NCI-H460 (cell line): ENCODE data around the gene CEP72. TPM values are rescaled to one million over a fixed set of nuclear protein-coding genes. Genes with fewer than 3 reads are reported as not detected.
"Not testable (repeated sequence)": the region's sequence is repeated elsewhere in the genome, so short reads cannot be mapped to it uniquely, and the experiment has no call there.

ENCODE experiments used
- DNase-seq: peaks from one replicate; pipeline ENCODE4 v3.0.0-alpha.2; 2016; ENCODE audit warnings: low read depth; ENCODE audit errors: extremely low read depth
- total RNA-seq: library from RNA; depleted of rRNA; stranded (reverse); fragments of >200 nt; shearing (Covaris generic); gene quantifications from 2 replicates; pipeline ENCODE4 v1.2.3, GENCODE V29; 2014; rRNA removed

CEP72 gene
- total RNA-seq, 1 experiment from 2014 or later: 29.0 TPM

DNA sequence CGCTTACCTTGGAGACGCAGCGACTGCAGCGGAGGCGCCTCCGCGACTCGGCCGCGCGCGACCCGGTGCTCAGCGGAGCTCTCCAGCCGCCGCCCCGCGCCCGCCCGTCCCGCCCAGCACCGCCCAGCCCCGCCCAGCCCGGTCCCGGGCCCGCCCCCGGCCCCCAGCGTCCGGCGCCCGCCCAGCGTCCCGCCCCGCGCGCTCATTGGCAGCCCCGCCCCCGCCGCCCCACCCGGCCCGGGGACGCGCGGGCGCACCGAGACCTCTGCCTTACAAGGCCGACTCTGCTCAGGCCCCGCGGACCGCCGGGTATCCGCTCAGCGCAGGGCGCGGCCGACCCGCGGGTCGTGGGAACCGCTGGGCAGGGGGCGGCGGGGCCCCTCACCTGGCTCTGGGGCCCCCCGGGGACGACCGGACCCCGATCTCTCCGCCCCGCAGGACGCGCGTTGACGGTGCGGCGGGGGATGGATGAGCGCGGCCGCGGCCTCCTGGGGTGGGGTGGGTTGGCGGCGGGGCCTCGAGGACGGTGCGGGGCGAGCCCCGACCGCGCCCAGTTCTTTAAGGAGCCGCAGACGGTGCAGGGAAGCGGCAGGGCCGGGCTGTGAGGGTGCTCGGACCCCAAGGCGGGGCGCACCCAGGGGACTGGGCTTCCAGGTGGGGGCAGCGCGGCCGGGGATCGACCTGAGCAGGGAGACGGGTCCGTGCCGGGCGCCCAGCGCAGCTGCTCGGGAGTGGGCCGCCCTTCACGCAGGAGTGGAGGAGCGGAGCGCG, 81.3 kb downstream of the CEP72 start, which contains the start of gene TPPP:
TSS of gene TPPP (minus strand) at position 82 of the 771 bp plus-strand sequence. CDS start 15,292 bp downstream, outside the sequence.
- DNase-seq: peak; percentile 77

DNA sequence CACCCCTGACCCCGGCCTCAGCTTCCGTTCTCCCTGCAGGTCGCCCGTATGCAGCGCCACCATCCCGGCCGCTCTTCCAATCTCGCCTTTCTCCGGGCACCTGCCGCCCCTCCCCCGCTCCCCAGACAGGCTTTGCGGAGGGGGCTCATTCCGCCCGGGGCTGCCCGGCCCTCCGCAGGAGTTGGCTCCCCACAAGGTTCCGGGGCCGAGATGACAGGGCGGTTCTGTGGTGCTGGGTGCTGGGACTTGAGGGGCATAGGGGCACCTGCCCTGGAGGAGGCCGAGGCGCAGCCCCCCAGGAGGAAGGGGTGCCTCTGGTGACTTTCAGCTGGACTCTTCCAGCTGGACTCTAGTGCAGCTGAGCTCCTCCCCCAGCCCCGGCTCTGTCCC, 81.9 kb downstream of the CEP72 start:
- DNase-seq: not testable (repeated sequence)

DNA sequence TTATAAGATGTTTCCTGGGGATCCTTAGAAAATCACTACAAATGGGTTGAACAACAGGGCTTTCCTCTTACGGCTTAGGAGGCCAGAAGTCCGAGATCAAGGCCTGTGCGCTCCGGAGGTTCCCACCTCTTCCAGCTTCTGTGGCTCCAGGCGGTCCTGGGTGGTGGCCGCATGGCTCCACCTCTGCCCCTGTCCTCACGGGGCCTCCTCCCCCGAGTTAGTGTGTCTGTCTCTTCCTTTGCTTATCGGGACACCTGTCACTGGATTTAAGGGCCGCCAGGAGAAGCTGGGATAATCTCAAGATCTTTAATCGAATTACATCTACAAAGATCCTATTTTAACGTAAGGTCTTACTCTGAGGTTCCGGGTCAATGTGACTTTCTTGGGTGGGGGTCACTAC, 83.3 kb downstream of the CEP72 start:
- DNase-seq: not testable (repeated sequence)

DNA sequence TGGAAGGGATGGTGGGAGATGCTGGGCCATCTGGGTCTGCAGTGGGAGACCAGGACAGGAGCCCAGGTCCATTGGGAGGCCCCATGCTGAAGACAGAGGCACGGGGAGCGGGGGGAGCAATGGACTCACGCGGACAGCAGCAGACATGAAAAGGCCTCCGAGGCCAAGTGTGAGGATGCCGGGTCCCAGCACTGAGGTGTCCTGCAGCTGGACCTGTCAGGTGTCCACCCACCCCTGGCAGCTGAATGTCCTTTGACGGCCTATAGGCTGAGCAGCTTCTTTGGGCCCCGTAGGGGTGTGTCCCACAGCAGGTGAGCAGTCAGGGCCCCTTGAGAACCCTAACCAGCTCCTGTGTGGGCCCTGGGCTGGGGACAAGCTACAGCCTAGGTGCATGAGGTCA, 84.1 kb downstream of the CEP72 start:
- not testable (repeated sequence) for DNase-seq

DNA sequence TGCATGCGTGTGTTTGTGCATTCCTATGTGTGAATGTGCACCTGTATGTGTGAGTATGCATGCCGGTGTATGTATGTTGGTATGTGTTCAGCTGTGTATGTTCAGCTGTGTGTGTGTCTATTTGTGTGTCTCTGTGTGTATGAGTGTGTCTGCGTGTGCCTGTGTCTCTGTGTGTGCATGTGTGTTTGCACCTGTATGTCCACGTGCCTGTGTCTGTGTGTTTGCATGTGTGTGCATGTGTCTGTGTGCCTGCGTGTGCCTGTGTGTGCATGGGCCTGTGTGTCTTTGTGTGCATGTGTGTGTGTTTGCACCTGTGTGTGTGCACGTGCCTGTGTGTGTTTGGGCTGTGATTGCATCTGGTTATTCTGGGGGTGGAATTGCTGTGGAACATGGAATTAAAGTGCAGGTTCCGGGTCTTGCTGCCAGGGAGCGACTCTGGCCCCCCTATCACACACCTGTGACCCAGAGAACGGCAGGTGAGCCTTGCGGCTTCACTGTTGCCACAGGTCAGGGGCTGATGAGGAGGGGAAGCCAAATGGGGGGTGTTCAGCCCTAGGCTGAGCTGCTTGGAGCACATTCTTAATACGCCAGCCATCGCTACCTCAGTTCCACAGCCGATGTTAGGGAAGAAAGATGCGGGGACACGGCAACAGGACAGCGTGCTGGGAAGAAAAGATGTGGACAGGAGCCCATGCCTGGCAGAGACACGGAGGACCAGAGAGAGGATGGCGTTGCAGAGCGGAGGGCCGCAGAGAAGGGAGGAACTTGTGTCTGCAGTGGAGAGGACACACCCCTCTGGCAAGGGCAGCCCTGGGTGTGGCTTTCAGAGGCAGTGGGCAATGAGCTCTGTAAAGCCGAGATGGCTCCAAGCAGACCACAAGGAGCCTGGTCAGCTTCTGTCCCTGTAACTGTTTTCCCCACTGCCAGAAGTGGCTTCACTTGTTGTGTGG, 84.9 kb downstream of the CEP72 start:
- DNase-seq: not testable (repeated sequence)

Other genes with a start within 250 kb of the CEP72 start
- 29.1 and 31.0 TPM in 2 replicates for gene EXOC3, start 169.2 kb upstream of the CEP72 start, total RNA-seq
- gene SLC9A3, start 87.9 kb upstream of the CEP72 start, total RNA-seq: 9.1 and 10.5 TPM in 2 replicates
- gene TPPP, start 81.0 kb downstream of the CEP72 start, total RNA-seq: 0.54 and 0.63 TPM in 2 replicates
- 0.26 and 0.42 TPM in 2 replicates for gene ZDHHC11B, start 172.4 kb downstream of the CEP72 start, total RNA-seq
- 6.9 and 8.9 TPM in 2 replicates for gene ZDHHC11, start 238.6 kb downstream of the CEP72 start, total RNA-seq